Skin epidermis (tissue), 12 donors: ENCODE data around the gene TMPRSS5.
"Not testable (repeated sequence)": the region's sequence is repeated elsewhere in the genome, so short reads cannot be mapped to it uniquely, and the experiment has no call there.

Experiments used
- H3K27ac ChIP-seq, 21 experiments: fragments of 200-600 bp; sonication (generic) in 11 of 21; one replicate each; pipeline ENCODE4 v1.5.0; 2020; ENCODE audit warnings: mild to moderate bottlenecking in 3 of 21, inconsistent platforms in 2 of 21, moderate library complexity in 2 of 21
- H3K4me3 ChIP-seq, 7 experiments: fragments of 200-600 bp; sonication (generic) in 2 of 7; one replicate each; pipeline ENCODE4 v1.5.0; 2020; ENCODE audit warnings: inconsistent platforms in 2 of 7, mild to moderate bottlenecking in 2 of 7, moderate library complexity in 1 of 7

TMPRSS5 gene

GRCh38 chr11:113705871-113706655 is at the start of gene TMPRSS5:
TSS of gene TMPRSS5 (minus strand) at chr11:113706308. CDS start at chr11:113706224, 84 bp downstream.
- peak within 1 kb of the TSS in 3 of 21 experiments; percentile 21 to 53 (median 37) for H3K27ac ChIP-seq
- H3K4me3 ChIP-seq = no peak within 1 kb of the TSS

DNA sequence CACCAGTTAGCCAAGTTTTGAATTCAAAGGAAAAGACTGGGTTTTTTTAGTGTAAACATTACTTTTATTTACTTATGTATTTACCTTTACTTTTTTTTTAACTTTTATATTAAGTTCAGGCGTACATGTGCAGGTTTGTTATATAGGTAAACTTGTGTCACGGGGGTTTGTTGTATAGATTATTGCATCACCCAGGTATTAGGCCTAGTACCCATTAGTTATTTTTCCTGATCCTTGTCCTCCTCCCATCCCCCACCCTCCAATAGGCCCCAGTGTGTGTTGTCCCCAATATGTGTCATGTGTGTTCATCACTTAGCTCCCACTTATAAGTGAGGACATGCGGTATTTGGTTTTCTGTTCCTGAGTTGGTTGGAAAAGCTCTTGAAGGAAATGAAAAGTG is 46.8 kb upstream of the TMPRSS5 start:
- Histone ChIP-seq H3K4me3 (no peak overlapping the region), H3K27ac (no peak overlapping the region)

DNA sequence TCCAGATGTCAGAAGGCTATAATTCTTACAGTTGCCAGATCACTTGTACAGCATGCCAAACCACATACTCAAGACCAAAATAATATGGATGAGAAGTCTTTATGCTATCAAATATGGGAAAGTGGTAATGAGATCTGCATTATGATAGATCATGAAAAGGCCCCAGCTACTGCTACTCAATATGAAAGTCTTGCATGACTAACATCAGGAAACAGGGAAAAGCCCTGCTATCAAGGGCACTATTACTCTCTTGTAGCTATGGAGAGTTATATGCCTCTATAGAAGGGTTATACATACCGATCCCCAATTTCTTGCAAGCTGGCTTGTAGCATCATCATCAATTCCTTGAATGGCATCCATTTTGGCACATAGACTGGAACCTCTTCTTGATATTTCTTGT is 30.2 kb upstream of the TMPRSS5 start:
- Histone ChIP-seq H3K27ac (no peak overlapping the region), H3K4me3 (no peak overlapping the region)

DNA sequence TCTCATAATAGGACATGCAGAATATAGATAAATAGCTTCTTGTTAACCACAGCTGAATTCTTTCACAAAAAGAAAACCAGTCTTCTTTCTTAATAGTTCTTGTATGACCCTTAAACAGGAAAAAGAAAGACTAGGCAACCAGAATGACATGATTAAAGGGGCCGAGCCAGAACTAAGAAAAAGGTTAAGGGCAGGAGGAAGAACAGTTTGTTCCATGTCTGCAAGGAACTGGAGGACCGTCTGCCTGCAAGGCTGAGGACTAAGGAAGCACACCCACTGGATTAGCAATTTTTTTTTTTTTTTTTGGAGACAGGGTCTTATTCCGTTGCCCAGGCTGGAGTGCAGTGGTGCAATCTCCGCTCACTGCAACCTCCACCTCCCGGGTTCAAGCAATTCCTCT is 26.0 kb upstream of the TMPRSS5 start:
- Histone ChIP-seq H3K27ac (no peak overlapping the region), H3K4me3 (no peak overlapping the region)

GRCh38 chr11:113730887-113731726 is 25.0 kb upstream of the TMPRSS5 start:
- no peak overlapping the region for H3K4me3 ChIP-seq
- H3K27ac ChIP-seq = no peak overlapping the region

DNA sequence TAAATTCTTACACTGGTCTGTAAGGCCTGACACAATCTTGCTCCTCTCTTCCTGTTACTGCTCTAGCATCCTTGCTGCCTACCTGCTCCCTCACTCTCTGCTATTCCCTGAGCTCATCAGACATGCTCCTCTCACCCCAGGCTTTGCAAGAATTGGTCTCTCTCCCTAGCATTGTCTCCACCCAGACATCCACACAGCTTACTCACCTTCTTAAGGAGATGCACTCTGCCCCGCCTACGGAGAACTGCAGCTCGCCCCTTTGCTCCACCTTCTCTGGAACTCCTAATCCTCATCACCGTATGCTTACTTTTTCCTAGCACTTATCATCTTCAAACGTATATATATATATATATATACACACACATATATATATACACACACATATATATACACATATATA is 23.3 kb upstream of the TMPRSS5 start:
- H3K27ac ChIP-seq = peak overlapping the region in 1 of 21 experiments; percentile 8
- no peak overlapping the region for H3K4me3 ChIP-seq

DNA sequence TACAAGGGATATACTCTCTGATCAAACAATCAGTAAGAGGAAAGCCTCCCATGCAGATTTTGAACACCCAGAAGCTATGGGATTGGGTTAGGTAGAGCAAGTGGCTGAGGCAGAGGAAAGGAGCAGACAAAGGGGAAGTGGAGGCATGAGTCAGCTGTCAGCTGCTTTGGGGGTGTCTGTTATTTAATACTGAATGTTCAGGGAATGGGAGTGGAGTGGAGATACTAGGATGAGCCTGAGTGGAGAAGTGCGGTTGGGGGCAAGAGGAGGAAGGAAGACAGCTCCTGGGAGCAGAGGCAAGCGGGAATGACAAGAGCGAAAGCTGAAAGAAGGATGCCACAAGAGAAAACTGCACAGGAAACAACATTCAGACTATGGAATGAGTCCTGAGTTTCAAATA is 22.7 kb upstream of the TMPRSS5 start:
- Histone ChIP-seq H3K4me3 (no peak overlapping the region), H3K27ac (peak overlapping the region in 2 of 21 experiments; percentile 8 to 29)

GRCh38 chr11:113725913-113726312 is 19.8 kb upstream of the TMPRSS5 start:
- H3K27ac ChIP-seq = no peak overlapping the region

DNA sequence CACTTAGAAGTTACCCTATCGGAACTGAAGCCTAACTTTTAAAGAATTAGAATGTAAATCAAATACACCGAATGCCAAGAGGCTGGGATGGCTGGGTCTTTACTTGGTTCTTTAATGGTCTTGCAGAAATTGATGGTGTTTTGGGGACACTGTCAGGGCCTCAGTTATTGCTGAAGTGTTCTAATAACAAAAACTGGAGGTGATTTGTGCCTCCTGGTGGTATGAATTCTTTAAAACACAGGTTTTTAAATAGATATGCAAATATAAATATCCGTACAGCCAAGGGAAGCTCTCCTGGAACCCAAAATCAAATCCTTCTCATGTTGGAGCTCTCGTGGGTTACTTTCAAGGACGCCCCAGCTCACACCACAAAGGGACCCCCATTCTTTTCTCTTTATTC is 19.3 kb upstream of the TMPRSS5 start:
- no peak overlapping the region for H3K4me3 ChIP-seq
- H3K27ac ChIP-seq = no peak overlapping the region

More at GRCh38 chr11:113725913-113726312, 19.8 kb upstream of the TMPRSS5 start:
- no peak overlapping the region for H3K4me3 ChIP-seq

- H3K27ac ChIP-seq = no peak overlapping the region
- H3K4me3 ChIP-seq = no peak overlapping the region
These were observed 18.7 kb upstream of the TMPRSS5 start for GRCh38 chr11:113724778-113725177.

GRCh38 chr11:113723787-113724186 is 17.7 kb upstream of the TMPRSS5 start:
- Histone ChIP-seq H3K4me3 (no peak overlapping the region), H3K27ac (no peak overlapping the region)

DNA sequence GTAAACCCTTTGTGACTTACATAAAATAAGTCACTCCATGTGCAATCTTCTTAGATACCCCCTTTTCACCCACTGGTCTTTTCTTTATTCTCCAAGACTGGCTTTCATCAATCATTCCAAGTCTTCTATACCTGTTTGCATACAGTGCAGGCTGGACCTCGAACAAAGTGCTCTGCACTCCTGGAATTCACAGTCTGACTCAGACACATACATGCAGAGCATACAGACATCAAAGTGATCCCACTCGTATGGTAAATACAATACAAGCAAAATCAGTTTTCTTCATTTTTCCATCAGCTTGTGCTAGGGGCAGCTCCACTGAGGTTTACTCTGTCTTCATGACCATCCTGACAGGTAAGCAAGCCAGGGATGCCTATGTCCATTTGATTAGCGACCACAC is 16.8 kb upstream of the TMPRSS5 start:
- no peak overlapping the region for H3K27ac ChIP-seq

DNA sequence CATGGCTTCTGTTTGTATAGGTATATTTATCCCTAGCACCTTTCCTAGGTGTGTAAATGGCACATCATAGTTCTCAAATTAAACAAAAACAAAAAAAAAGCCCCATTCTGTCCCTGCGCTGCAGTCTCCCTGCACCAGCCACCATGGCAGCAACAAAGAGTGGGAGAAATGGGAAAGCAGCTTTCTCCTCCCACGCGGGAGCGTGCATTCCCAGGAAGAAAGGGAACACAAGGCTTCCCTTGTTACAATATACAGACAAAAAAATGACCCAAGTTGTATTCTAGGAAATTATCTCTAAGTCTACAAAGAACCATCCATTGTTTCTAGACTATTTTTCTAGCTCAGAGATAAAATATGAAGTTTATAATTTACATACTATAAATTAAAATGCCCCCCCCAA is 16.1 kb upstream of the TMPRSS5 start:
- Histone ChIP-seq H3K27ac (no peak overlapping the region), H3K4me3 (no peak overlapping the region)

More for the DNA sequence above, 16.8 kb upstream of the TMPRSS5 start:
- no peak overlapping the region for H3K4me3 ChIP-seq

DNA sequence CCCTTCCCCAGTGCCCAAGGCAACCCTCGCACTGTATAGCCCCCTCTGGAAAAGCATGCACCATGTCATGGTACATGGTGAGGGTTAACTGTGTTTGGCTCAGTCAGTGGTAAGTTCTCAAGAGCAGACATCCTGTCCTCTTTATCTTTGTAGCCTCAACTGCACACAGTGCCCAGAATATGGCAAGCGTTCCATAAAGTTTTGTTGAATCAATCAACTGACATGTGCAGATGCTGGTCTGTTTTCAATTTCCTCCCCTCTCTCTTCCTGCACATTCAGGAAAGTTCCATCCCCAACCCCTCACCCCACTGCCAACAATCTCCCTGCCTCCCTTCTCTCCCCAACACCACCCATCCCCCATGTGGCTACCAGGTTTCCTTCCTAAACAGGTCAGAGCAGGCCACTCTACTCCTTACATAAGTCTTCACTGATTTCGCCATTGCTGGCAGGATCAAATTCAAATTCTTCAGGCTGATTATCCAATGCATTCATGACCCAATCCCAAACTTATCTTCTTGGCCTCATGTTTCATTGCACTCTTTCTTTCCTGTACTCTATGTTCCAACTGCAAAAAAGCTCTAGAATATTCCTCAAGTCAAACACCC is 15.5 kb upstream of the TMPRSS5 start:
- Histone ChIP-seq H3K4me3 (no peak overlapping the region), H3K27ac (no peak overlapping the region)

- not testable (repeated sequence) for H3K27ac ChIP-seq, H3K4me3 ChIP-seq
These were observed 14.4 kb upstream of the TMPRSS5 start for GRCh38 chr11:113720478-113720877.

DNA sequence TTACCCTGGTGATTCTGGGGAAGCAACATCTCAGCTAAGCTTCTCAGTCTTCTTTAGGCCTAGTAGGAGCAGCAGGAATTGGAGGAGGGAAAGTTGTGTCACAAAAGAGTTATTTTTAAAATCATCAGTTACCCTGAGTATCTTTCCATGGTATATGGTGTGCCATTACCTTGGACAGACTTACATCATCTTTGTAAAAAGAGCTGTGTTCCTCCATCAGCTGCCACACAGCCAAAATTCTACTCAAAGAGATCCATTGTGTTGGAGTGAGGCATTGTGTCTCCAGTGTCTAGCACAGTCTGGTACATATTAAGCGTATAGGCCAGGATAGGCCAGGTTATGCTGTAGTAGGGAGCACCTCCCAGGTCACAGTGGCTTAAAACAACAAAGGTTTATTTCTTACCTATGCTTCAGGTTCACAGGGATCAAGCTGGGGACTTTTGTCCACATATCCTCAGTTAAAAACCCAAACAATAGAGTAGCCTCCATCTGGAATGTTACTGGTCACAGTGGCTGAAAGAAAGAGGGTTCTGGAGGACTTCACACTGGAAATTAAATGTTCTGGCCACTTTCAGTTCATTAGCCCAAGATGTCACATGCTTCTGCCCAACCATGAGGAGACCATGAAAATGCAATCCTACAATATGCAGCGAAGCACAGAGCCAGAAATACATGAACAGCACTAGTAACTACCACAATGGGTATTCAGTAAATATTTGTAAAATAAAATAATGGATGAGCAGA is 9.9 kb upstream of the TMPRSS5 start:
- Histone ChIP-seq H3K27ac (no peak overlapping the region), H3K4me3 (no peak overlapping the region)

- H3K27ac ChIP-seq = no peak overlapping the region
- no peak overlapping the region for H3K4me3 ChIP-seq
These were observed 9.2 kb upstream of the TMPRSS5 start for GRCh38 chr11:113715273-113715672.

GRCh38 chr11:113710989-113711388 is 4.9 kb upstream of the TMPRSS5 start:
- no peak overlapping the region for H3K4me3 ChIP-seq
- H3K27ac ChIP-seq = no peak overlapping the region

GRCh38 chr11:113703551-113703950 is 2.6 kb downstream of the TMPRSS5 start:
- H3K4me3 ChIP-seq, H3K27ac ChIP-seq: not testable (repeated sequence)

DNA sequence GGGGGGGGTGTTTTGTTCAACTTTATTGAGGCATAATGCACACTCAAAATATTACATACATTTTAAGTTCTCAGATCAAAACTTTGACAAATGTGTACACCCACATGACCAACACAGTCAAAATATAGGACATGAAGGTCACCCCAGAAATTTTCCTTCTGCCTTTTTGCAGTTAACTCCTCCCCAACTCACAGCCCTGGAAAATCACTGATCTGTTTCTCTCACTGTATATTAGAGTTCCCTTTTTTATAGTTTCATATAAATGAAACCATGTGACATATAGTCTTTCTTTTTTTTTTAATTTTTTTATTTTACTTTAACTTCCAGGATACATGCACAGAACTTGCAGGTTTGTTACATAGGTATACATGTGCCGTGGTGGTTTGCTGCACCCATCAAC is 4.6 kb downstream of the TMPRSS5 start:
- H3K27ac ChIP-seq = no peak overlapping the region
- H3K4me3 ChIP-seq = no peak overlapping the region
